ENCODE results near the gene KRT39. TPM values are rescaled to one million over a fixed set of nuclear protein-coding genes. Genes with fewer than 3 reads are reported as not detected.
"Not testable (repeated sequence)": the region's sequence is repeated elsewhere in the genome, so short reads cannot be mapped to it uniquely, and the experiment has no call there.

The KRT39 gene
- total and polyA plus RNA-seq, 10 of the 15 experiments (the other 5 are each of a cell fraction or from before 2014, with no cell fraction given), result not detected

DNA sequence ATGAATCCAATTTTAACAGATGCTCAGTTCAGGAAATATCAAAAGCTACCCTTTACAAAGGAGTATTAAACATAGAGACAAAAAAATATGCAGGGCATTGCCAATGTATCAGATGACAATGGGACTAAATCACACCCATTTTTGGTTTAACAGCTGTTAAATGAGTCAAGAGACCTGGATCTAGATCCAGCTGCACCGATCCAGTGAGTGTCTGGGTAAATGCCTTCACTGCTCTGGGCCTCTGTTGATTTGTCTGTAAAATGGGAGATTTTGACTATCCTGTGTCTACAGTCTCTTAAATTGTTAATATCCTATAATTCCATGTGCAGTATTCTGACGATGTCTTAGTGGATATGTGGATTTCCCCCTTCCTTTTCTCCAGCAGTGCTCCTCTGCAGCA is 45.7 kb downstream of the KRT39 start:
- H2AFZ ChIP-seq (ENCODE audit: control insufficient read depth, low read depth, low read length), result no peak overlapping the region
- no peaks in the 10 kb centered on the region for H3K36me3 ChIP-seq (ENCODE audit: control insufficient read depth in 2 of 2, insufficient read depth in 2 of 2, low read length in 1 of 2)
- peaks cover 0 to 2% of the 10 kb centered on the region in 2 experiments; a peak in 2 of 4 replicates for H3K27me3 ChIP-seq (replicated peaks in 1 of 2; ENCODE audit: control insufficient read depth in 2 of 2, insufficient read depth in 2 of 2, low read length in 1 of 2)
- RAD21 ChIA-PET (ENCODE audit: unreplicated experiment), result no interaction called here
- no peaks in the 10 kb centered on the region for H3K79me2 ChIP-seq (ENCODE audit: control insufficient read depth, insufficient read depth, low read length)
- BruUV-seq (replicated peaks), result no TSS peak
- H3K9me3 ChIP-seq (replicated peaks; ENCODE audit: control insufficient read depth, insufficient read depth, low read length), result no peaks in the 10 kb centered on the region
- H3K4me2 ChIP-seq (ENCODE audit: control insufficient read depth, insufficient read depth), result no peak overlapping the region
- DNase-seq (ENCODE audit: low read depth, low spot score) (no peak), FAIRE-seq (no peak), ATAC-seq (no peak)
- peaks cover 5% of the 10 kb centered on the region; the same call in 1 of the 2 replicates for H3K4me1 ChIP-seq (ENCODE audit: control insufficient read depth, insufficient read depth, low read length)
- no peak overlapping the region for H3K9ac ChIP-seq (ENCODE audit: control insufficient read depth, insufficient read depth, low read length)
- H3K27ac ChIP-seq (ENCODE audit: control insufficient read depth, insufficient read depth), result no peak overlapping the region
- intact Hi-C loops (cut with micrococcal nuclease; ENCODE audit: unreplicated experiment) (no loop called here), in situ Hi-C loops (cut with MboI) (no loop called here)
- H4K20me1 ChIP-seq (ENCODE audit: control insufficient read depth, insufficient read depth), result no peaks in the 10 kb centered on the region
- CTCF ChIA-PET, result no interaction called here
- 17% methylated on average over 2 of the region's 2 CpGs for WGBS (ENCODE audit: insufficient coverage, insufficient replicate concordance, low lambda C conversion rate, missing lambda C conversion rate)
- SMC1A ChIA-PET (ENCODE audit: uncharacterized antibody, unreplicated experiment), result no interaction called here
- TF ChIP-seq MYC (IDR thresholded peaks at IDR 0.05; ENCODE audit: insufficient read depth, insufficient read length, insufficient replicate concordance, low read length, severe bottlenecking) (no peak), SMC3 (IDR thresholded peaks at IDR 0.05; ENCODE audit: borderline replicate concordance, low read length) (no peak)
- H3K4me3 ChIP-seq, result no peak overlapping the region
- POLR2A ChIA-PET, result no interaction called here

DNA sequence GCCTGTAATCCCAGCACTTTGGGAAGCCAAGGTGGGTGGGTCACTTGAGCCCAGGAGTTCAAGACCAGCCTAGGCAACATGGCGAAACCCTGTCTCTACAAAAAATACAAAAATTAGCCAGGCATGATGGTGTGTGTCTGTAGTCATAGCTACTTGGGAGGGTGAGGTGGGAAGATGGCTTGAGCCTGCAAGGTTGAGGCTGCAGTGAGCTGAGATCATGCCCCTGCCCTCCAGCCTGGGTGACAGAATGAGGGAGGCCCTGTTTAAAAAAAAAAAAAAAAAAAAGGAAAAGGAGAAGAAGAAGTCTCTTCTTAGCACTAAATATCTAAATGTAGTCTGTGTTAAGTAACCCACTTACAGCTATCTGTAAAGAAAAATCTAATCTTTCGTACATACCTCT is 49.6 kb downstream of the KRT39 start:
- H3K9me3 ChIP-seq (replicated peaks; ENCODE audit: control insufficient read depth, insufficient read depth, low read length); H4K20me1 ChIP-seq (ENCODE audit: control insufficient read depth, insufficient read depth); ATAC-seq; H2AFZ ChIP-seq (ENCODE audit: control insufficient read depth, low read depth, low read length); in situ Hi-C loops (cut with MboI); BruUV-seq (replicated peaks); H3K27me3 ChIP-seq (replicated peaks in 1 of 2; ENCODE audit: control insufficient read depth in 2 of 2, insufficient read depth in 2 of 2, low read length in 1 of 2); H3K4me3 ChIP-seq; intact Hi-C loops (cut with micrococcal nuclease; ENCODE audit: unreplicated experiment); RAD21 ChIA-PET (ENCODE audit: unreplicated experiment); FAIRE-seq; H3K27ac ChIP-seq (ENCODE audit: control insufficient read depth, insufficient read depth); H3K36me3 ChIP-seq (ENCODE audit: control insufficient read depth in 2 of 2, insufficient read depth in 2 of 2, low read length in 1 of 2); H3K79me2 ChIP-seq (ENCODE audit: control insufficient read depth, insufficient read depth, low read length); DNase-seq (ENCODE audit: low read depth, low spot score); H3K9ac ChIP-seq (ENCODE audit: control insufficient read depth, insufficient read depth, low read length); H3K4me2 ChIP-seq (ENCODE audit: control insufficient read depth, insufficient read depth): not testable (repeated sequence)
- ChIA-PET POLR2A (interaction anchor here (0.7 kb wide), 1 partner anchor 1118 kb away, joined by 4 read pairs; no protein-coding TSS in a partner anchor), CTCF (interaction anchor here (0.8 to 1.1 kb wide), 3 partner anchors 16 to 746 kb away, joined by 3 read pairs; no protein-coding TSS in a partner anchor), SMC1A (ENCODE audit: uncharacterized antibody, unreplicated experiment) (interaction anchor here (0.8 kb wide), 2 partner anchors 11 to 746 kb away, joined by 3 read pairs; no protein-coding TSS in a partner anchor)
- peaks cover 14% of the 10 kb centered on the region; the same call in 1 of the 2 replicates for H3K4me1 ChIP-seq (ENCODE audit: control insufficient read depth, insufficient read depth, low read length)
- 34% methylated on average over 2 of the region's 2 CpGs for WGBS (ENCODE audit: insufficient coverage, insufficient replicate concordance, low lambda C conversion rate, missing lambda C conversion rate)

Measured in GM12878 (cell line).